ENCODE data around the gene FMO5. TPM values are rescaled to one million over a fixed set of nuclear protein-coding genes. Genes with fewer than 3 reads are reported as not detected.

The FMO5 gene
- total RNA-seq, 1 experiment from 2014 or later: 2.0 TPM

DNA sequence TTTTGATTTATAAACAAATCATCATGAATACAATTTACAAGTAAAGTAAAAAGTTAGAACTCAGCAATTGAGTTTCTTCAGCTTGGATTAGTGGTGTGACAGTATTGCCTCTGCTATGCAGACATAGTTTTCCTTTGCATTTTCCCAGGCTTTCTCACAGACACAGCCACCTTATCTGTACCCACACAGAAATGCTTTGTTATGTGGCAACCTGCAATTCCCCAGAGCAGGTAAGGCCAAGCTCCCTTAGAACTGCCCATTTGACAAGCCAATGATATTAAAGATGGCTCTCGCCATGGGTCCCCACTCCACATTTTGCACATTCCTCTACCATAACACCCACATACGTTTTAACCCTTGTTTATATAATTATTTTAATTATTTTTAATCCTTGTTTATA lies 14.2 kb downstream of the FMO5 start:
- intact Hi-C loops (cut with micrococcal nuclease; ENCODE audit: unreplicated experiment): loop anchor here (2.0 kb wide), 1 partner anchor 28 kb away; no protein-coding TSS in a partner anchor

DNA sequence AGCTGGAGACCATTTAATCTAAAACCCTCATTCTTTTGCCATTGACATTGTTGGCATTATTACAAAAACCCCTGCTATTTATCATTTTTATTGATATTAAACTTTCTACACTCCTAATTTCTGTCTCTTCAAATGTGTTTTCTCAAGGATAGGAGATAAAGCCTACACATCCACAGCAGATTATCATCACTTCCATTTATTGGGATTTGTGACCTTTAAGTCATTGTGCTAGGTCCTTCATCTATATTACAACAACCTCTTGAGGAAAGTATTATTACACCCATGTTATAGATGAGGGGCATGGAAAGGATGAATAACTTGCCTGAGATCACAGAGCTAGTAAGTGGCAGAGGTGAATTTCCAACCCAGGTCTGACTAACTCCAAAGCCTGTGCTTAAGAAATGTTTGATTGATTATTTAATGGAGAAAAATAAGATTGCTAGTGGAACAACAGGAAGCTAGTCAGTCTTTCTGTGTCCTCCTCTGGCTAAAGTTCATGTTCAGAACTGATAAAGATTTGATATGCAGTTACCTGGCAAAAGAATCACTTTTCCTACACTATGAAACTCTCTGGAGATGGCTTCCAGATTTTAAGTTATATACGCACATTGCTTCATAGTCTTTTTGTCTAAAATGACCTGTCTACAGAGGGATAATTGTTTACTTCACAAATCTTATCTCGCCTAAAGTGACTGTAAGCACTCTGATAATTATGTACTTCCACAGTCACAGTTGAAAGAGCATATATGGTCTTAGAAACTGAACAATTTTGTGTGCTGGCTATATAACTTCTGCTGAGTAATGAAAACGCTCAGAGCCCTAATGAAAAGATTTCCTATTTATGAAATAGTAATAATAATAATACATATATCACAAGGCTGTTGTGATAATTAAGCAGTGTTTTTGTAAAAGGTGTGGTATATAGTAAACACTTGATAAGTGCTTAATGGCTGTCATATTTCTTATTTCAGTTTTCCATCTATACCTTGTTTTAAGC lies 15.0 kb downstream of the FMO5 start:
- no peaks in the 10 kb centered on the region for H3K27me3 Mint-ChIP-seq (ENCODE audit: insufficient read depth, unreplicated experiment)
- Histone ChIP-seq H3K4me1 (peaks cover 43% of the 10 kb centered on the region), H3K9me3 (no peaks in the 10 kb centered on the region), H3K4me3 (ENCODE audit: low read depth, low read length) (no peak overlapping the region), H3K36me3 (ENCODE audit: control insufficient read depth, insufficient read depth, low read length) (peaks cover 2% of the 10 kb centered on the region; the same call in 1 of the 2 replicates), H3K27me3 (replicated peaks; ENCODE audit: control insufficient read depth, insufficient read depth, low read length) (no peaks in the 10 kb centered on the region)
- H3K4me3 Mint-ChIP-seq (ENCODE audit: unreplicated experiment): no peak overlapping the region
- BruUV-seq (replicated peaks): no TSS peak
- TF ChIP-seq, protein P1, sequence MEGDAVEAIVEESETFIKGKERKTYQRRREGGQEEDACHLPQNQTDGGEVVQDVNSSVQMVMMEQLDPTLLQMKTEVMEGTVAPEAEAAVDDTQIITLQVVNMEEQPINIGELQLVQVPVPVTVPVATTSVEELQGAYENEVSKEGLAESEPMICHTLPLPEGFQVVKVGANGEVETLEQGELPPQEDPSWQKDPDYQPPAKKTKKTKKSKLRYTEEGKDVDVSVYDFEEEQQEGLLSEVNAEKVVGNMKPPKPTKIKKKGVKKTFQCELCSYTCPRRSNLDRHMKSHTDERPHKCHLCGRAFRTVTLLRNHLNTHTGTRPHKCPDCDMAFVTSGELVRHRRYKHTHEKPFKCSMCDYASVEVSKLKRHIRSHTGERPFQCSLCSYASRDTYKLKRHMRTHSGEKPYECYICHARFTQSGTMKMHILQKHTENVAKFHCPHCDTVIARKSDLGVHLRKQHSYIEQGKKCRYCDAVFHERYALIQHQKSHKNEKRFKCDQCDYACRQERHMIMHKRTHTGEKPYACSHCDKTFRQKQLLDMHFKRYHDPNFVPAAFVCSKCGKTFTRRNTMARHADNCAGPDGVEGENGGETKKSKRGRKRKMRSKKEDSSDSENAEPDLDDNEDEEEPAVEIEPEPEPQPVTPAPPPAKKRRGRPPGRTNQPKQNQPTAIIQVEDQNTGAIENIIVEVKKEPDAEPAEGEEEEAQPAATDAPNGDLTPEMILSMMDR (IDR thresholded peaks at IDR 0.05; ENCODE audit: insufficient read depth in 1 of 2, low read depth in 1 of 2, low read length in 1 of 2, severe bottlenecking in 1 of 2, unreplicated experiment in 1 of 2): no peak
- DNase-seq: no peak
- peaks cover 31% of the 10 kb centered on the region for H3K4me1 Mint-ChIP-seq (ENCODE audit: low read depth, unreplicated experiment)
- H3K9me3 Mint-ChIP-seq (ENCODE audit: unreplicated experiment): no peaks in the 10 kb centered on the region
- H3K36me3 Mint-ChIP-seq (ENCODE audit: insufficient read depth, unreplicated experiment): no peaks in the 10 kb centered on the region
- peak overlapping the region; percentile 69 for H3K27ac Mint-ChIP-seq (ENCODE audit: unreplicated experiment)
- intact Hi-C loops (cut with micrococcal nuclease; ENCODE audit: unreplicated experiment): loop anchor here (2.0 kb wide), 1 partner anchor 29 kb away; no protein-coding TSS in a partner anchor
- ChIA-PET POLR2A (no interaction called here), CTCF (interaction anchor here (1.7 kb wide), 1 partner anchor 32 kb away, joined by 4 read pairs; the partner anchor contains the start of gene CHD1L)

More for the DNA sequence above, 14.2 kb downstream of the FMO5 start:
- Histone ChIP-seq H3K4me1 (peaks cover 51% of the 10 kb centered on the region), H3K4me3 (ENCODE audit: low read depth, low read length) (no peak overlapping the region), H3K27me3 (replicated peaks; ENCODE audit: control insufficient read depth, insufficient read depth, low read length) (no peaks in the 10 kb centered on the region), H3K36me3 (ENCODE audit: control insufficient read depth, insufficient read depth, low read length) (peaks cover 2% of the 10 kb centered on the region; the same call in 1 of the 2 replicates), H3K9me3 (no peaks in the 10 kb centered on the region)
- Mint-ChIP-seq H3K4me1 (ENCODE audit: low read depth, unreplicated experiment) (peaks cover 39% of the 10 kb centered on the region), H3K4me3 (ENCODE audit: unreplicated experiment) (no peak overlapping the region), H3K27ac (ENCODE audit: unreplicated experiment) (no peak overlapping the region), H3K36me3 (ENCODE audit: insufficient read depth, unreplicated experiment) (no peaks in the 10 kb centered on the region), H3K9me3 (ENCODE audit: unreplicated experiment) (no peaks in the 10 kb centered on the region), H3K27me3 (ENCODE audit: insufficient read depth, unreplicated experiment) (no peaks in the 10 kb centered on the region)
- no TSS peak for BruUV-seq (replicated peaks)
- CTCF ChIA-PET: interaction anchor here (1.7 kb wide), 1 partner anchor 31 kb away, joined by 4 read pairs; the partner anchor contains the start of gene CHD1L
- TF ChIP-seq, protein P1 (IDR thresholded peaks at IDR 0.05; ENCODE audit: insufficient read depth in 1 of 2, low read depth in 1 of 2, low read length in 1 of 2, severe bottlenecking in 1 of 2, unreplicated experiment in 1 of 2): no peak
- POLR2A ChIA-PET: no interaction called here
- peak in 1 of 2 experiments; percentile 21 for DNase-seq

DNA sequence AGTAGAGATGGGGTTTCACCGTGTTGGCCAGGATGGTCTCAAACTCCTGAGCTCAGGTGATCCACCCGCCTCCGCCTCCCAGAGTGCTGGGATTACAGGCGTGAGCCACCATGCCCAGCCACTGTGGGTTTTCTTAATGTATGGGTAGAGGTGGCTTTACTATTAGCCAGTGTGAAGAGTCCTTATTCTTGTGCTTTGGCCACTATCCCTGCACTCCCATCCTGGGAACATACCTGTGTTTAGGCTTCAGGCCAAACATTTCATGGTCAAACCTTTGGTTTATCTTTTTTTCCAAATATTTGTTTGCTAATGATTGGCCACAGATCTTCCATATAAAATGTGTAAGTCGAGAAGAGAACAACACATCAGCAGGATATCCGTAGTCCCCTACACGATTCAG lies 16.5 kb downstream of the FMO5 start:
- Mint-ChIP-seq H3K4me1 (ENCODE audit: low read depth, unreplicated experiment) (peaks cover 22% of the 10 kb centered on the region), H3K36me3 (ENCODE audit: insufficient read depth, unreplicated experiment) (no peaks in the 10 kb centered on the region), H3K27ac (ENCODE audit: unreplicated experiment) (no peak overlapping the region), H3K27me3 (ENCODE audit: insufficient read depth, unreplicated experiment) (no peaks in the 10 kb centered on the region), H3K4me3 (ENCODE audit: unreplicated experiment) (no peak overlapping the region), H3K9me3 (ENCODE audit: unreplicated experiment) (no peaks in the 10 kb centered on the region)
- Histone ChIP-seq H3K4me3 (ENCODE audit: low read depth, low read length) (no peak overlapping the region), H3K4me1 (peaks cover 39% of the 10 kb centered on the region), H3K9me3 (no peaks in the 10 kb centered on the region), H3K27me3 (replicated peaks; ENCODE audit: control insufficient read depth, insufficient read depth, low read length) (no peaks in the 10 kb centered on the region), H3K36me3 (ENCODE audit: control insufficient read depth, insufficient read depth, low read length) (peaks cover 2% of the 10 kb centered on the region; the same call in 1 of the 2 replicates)
- no TSS peak for BruUV-seq (replicated peaks)
- TF ChIP-seq, protein P1 (IDR thresholded peaks at IDR 0.05; ENCODE audit: insufficient read depth in 1 of 2, low read depth in 1 of 2, low read length in 1 of 2, severe bottlenecking in 1 of 2, unreplicated experiment in 1 of 2): no peak
- POLR2A ChIA-PET: no interaction called here
- intact Hi-C loops (cut with micrococcal nuclease; ENCODE audit: unreplicated experiment): no loop called here
- DNase-seq: no peak
- CTCF ChIA-PET: no interaction called here

All from Caco-2 (cell line).